ENCODE results near the gene VAV1.

DNA sequence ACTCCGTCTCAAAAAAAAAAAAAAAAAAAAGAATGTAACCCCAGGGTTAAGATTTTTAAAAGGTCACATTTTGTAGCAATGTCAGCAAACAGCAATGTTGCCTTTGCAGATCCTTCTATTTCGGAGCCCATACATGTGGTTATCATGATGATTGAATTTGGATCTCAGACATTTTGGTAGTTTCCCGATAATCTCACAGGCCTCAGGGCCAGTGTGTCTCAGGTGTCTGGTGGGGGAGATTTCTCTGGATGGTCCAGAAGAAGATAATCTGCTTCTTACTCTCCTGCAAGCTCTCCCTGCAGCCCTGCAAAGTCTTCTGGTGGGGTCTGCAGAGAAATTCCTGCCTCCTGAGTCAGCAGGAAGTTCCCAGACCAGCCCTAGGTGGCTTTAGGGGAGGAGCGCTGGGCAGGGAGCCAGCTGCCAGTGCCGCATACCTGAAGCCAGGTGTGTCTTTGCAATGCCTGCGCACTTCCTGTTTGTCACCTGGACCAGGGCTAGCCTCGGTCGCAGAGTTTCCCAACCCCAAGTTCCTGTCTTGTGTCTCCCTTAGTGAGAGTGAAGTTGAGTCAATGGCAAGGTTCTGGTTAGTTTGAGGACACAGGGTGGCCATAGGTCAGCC is 6.7 kb upstream of the VAV1 start:
- TF ChIP-seq CTCF (IDR thresholded peaks at IDR 0.05; ENCODE audit: insufficient read depth, low read length, poor library complexity, severe bottlenecking), result no peak
- TF ChIP-seq EZH2phosphoT487 (conservative IDR thresholded peaks at IDR 0.05; ENCODE audit: low read length), result no peak

Measured in SU-DHL-6 (cell line).